Right hindlimb (tissue), 1 donor: ENCODE results near the gene ZFP36L1.

Source experiments
- DNase-seq: peaks from one replicate; pipeline ENCODE4 v3.0.0-alpha.2; 2018

Gene ZFP36L1, protein sequence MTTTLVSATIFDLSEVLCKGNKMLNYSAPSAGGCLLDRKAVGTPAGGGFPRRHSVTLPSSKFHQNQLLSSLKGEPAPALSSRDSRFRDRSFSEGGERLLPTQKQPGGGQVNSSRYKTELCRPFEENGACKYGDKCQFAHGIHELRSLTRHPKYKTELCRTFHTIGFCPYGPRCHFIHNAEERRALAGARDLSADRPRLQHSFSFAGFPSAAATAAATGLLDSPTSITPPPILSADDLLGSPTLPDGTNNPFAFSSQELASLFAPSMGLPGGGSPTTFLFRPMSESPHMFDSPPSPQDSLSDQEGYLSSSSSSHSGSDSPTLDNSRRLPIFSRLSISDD

DNA sequence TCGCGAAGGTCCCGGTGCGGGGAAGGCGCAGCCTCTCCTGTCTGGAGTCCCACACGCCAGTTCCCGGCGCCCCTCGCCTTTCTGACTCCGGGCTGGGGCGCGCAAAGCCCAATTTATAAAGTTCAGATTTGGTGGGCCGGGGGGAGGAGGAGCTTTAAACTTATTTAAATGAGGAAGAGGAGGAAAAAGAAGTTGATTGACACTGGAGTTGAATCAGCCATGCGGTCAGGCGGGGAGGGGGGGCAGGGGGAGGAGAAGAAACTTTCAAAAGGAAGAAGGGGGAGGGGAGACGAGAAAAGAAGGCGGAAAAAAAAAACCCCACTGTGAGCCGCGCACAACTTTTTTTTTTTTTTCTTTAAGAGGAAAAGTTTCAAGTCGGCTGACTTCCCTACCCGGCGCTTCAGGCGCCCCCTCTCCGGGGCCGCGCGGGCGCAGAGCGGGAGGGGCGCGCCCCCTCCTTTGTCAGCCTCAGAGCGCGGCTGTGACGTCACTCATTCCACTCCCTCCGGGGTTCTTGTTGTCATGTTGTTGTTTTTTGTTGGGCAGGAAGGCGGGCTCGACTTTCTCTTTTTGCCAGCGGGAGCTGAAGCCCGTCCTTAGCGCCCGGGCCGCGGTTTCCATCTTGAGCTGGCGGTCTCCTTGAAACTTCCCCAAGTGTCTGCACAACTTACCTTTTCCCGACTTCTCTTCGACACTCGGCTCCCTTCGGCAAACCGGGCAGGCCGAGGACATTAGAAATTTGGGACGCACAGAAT is at the start of gene ZFP36L1:
Gene ZFP36L1 (minus strand): TSS at position 89 of the 755 bp plus-strand sequence. CDS start 129 bp downstream, outside the sequence.
- peak; percentile 97 for DNase-seq

DNA sequence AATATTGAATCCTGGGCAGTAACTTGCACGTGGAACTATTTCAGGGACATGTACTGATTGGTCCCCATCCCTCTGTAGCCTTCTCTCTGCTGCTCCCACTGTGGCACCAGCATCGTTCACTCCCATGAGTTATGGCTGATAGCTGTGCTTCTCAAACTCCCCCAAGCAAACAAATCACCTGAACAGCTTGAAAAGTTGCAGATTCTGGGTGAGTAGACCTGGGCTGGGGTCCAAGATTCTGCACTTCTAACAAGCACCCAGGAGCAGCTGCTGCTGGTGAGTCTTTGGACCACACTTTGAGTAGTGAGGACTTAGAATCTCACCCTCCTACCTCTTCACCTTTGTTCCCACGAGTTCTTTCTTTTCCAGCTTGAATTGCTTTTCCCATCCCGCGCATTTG is 49.4 kb upstream of the ZFP36L1 start:
- DNase-seq = no peak

- DNase-seq = no peak
Observed at GRCh38 chr14:68841016-68841809, 48.3 kb upstream of the ZFP36L1 start.

GRCh38 chr14:68840454-68840853 is 47.6 kb upstream of the ZFP36L1 start:
- no peak for DNase-seq

- no peak for DNase-seq
Observed at GRCh38 chr14:68836082-68836481, 43.2 kb upstream of the ZFP36L1 start.

DNA sequence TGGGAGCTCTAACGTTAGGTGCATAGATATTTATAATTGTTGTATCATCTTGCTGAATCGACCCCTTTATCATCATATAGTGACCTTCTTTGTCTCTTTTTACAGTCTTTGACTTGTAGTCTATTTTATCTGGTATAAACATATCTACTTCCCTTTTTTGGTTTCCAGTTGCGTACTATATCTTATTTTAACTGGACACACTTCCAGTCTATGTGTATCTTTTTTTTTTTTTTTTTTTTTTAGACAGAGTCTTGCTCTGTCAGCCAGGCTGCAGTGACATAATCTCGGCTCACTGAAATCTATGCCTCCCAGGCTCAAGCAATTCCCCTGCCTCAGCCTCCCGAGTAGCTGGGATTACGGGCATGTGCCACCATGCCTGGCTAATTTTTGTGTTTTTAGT is 41.9 kb upstream of the ZFP36L1 start:
- DNase-seq = no peak

DNA sequence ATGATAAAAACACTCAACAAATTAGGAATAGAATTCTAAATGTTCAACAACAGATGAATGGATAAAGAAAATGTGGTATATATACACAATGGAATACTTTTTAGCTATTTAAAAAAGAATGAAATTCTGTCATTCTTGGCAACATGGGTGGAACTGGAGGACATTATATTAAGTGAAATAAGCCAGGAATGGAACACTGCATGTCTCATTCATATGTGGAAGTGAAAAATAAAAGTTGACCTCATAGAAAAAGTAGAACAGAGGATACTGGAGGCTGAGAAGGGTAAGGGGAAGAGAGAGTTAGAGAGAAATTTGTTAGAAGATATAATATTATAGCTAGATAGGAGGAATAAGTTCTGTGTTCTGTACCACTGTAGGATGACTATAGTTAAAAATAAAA is 35.8 kb upstream of the ZFP36L1 start:
- no peak for DNase-seq

- no peak for DNase-seq
Observed at GRCh38 chr14:68825729-68826128, 32.9 kb upstream of the ZFP36L1 start.

DNA sequence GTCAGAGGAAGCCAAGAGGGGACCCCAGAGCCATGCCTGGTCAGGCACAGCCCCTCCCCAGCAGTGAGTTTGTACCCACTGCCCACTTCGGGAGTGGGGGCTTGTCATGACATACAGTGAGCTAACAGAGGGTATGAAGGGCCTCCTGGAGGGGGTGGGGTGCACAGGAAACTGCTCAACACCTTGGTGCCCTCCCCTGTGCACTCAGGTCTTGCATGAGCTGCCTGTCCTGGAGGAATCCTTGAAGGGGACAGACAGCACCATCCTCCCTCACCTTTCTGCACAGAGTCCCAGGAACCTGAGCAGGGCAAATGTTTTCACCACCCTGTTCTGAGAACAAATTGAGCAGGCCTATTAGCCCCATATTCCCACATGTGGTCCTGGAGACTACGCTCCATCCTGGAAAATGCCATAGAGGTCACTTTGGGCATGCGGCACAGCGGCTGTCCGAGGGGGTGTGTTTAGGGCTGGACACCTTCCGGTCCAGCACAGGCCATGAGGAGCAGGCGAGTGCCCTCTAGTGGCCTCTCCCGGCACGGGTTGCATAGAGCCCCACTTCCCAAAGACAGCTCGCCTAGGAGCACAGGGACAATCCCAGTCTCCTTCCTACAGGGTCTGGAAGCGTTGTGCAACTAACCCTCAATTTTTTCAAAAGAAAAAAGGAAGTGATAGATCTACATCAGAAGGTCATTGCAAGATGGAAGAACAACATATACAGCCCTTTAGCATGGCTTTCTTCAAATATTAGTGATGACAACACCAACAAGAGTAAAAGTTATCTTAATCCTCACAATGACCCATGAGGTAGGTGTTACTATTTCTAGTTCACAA is 31.9 kb upstream of the ZFP36L1 start:
- peak; percentile 76 for DNase-seq

- no peak for DNase-seq
Observed at GRCh38 chr14:68824207-68824516, 31.3 kb upstream of the ZFP36L1 start.

GRCh38 chr14:68823434-68824206 is 30.8 kb upstream of the ZFP36L1 start:
- no peak for DNase-seq

DNA sequence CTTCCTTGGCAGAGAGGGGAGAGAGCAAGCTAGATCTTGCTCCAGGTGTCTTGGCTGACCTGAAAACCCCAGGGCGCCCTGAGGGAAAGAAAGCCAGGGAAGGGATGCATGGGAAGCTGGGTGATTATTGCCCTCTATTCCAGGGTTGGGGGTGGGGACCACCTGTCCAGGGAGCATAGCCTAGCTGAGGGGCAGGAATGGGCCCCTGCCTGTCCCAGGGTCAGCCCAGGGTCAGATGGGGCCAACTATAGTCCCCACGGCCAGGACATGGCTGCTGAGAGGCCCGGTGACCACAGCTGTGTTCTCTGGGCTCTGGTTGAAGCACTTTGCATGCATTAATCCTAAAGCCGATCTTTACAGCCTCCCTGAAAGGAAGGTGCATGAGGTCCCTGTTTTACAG is 30.1 kb upstream of the ZFP36L1 start:
- no peak for DNase-seq

GRCh38 chr14:68822132-68822651 is 29.3 kb upstream of the ZFP36L1 start:
- no peak for DNase-seq

DNA sequence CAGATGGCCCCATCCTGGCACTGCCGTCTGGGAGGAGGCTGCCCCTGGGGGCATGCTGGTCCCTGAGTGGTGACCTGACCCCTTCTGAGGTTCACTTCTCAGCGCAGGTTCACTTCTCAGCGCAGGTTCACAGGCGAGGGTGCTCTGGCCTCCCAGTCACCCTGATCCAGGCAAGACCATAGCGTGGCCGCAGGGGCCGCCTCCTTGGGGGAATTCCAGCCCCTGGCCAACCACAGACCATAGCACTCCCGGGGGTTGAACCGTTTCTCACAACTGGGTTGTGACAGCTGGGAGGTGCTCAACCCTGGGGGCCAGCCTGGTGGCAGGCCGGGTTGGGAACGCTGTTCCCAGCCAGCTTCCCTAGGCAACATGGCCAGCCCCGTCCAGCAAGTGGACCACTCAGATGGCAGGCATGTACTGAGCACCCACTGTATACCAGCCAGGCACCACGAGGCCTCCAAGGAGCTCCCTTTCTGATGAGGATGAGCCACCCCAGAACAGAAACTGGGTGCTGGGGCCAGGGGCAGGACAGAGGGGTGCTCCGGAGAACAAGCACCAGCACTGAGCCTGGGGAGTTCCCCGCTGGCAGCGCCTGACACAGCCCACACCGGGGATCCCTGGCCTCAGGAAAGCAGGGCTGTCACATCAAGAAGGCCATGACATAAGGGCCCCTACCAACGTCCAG is 28.3 kb upstream of the ZFP36L1 start:
- no peak for DNase-seq

GRCh38 chr14:68820536-68820935 is 27.7 kb upstream of the ZFP36L1 start:
- no peak for DNase-seq

DNA sequence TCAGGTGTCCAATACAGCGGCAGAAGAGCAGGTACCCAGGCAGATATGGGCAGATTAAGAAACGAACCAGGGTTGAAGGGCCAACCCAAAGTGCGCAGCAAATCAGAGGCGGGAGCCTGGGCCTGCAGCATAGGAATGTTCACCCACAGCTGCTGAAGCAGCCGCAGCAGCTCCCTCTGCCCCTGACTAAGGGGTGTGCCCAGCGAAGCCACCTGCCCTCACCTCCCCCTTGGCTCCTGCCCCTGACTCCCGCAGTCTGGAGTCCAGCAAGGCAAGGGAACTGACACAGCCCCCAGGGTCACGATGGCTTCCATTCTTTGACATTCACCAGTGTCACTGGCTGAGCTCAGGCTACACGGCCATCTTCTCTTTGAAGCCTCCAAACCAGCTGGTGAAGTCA is 27.3 kb upstream of the ZFP36L1 start:
- DNase-seq = no peak

DNA sequence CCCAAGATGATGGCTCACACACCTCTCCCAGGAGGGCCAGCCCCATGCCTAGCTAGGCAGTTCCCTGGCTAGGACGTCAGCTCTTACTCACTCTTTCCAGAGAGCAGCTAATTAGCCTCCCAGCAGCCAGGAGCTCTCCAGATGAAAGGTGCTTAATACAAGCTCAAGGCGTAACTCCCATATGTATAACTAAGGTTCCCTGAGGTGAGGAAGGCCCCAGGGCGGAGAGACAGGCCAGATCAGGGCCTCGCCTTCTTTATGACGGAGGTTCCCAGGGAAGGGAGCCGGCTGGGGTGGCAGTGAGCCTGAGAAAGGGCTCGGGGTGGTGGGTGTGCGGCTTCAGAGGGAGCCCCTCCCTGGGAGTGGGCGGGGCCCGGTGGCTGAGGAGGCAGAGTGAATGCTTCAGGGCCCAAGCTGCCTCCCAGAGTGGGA is 26.4 kb upstream of the ZFP36L1 start:
- DNase-seq = peak; percentile 58

GRCh38 chr14:68817506-68818212 is 24.8 kb upstream of the ZFP36L1 start:
- no peak for DNase-seq

DNA sequence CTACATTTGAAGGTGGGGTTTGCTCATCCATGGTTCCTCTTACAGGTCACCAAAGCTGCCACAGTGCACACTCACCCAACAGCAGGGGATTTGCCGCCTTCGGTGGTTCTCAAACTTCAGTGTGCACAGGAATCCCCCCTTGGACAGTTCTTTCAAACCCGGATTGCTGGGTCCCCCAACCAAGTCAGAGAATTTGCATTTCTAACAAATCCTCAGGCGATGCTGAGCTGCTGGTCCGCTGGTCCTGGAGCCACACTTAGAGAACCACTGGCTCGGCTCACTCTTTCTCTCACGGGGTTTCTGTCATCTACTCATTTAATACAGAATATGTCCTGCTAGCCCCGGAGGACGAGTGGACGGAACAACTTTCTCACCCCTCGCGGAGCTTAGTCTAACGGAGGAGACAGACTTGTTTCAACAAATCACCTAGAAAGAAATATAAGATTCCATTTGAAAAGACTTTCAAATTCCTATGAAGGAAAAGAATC is 24.1 kb upstream of the ZFP36L1 start:
- DNase-seq = no peak
